HG03280 (cell line): ENCODE data around the gene KRTAP9-4.
"Not testable (repeated sequence)": the region's sequence is repeated elsewhere in the genome, so short reads cannot be mapped to it uniquely, and the experiment has no call there.

Source experiments
- ATAC-seq: cut with Tn5 transposase; IDR thresholded peaks from one replicate; pipeline ENCODE4 v1.9.1; 2021; ENCODE audit warnings: mild to moderate bottlenecking, moderate library complexity; ENCODE audit not compliant: unreplicated experiment

The KRTAP9-4 gene

DNA sequence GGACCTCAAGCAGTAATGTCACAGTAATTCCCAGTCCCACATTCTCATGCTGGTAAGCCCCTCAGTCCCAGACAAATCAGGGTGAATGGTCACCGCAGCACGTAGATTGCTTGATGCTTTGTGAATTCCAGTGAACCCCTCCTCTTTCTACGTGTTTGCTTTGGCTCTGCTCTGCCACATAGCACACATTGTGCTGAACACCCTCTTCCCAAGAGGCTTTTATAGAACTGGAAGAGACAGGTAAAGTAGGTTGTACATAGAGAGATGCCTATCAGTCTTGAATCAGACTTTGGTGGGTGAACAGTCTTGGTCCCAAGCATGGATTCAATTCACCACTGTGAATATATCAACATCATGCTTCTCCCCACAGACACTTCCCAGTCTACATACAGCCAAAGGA lies 15.1 kb downstream of the KRTAP9-4 start:
- ATAC-seq: no peak

DNA sequence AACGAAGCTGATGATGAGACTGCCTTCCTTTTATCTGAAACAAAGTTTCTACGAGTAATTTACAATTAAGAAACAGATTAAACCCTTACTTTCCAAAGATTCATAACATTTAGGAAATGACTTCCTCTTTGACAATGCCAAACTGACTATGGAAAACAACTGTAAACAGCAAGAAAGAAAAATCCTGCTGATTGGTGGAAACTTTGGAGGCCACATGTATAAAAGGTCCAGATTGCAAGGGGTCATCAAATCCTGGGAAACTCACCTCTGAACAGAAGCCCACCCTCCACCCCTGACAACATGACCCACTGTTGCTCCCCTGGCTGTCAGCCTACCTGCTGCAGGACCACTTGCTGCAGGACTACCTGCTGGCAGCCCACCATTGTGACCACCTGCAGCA lies 15.6 kb downstream of the KRTAP9-4 start, which contains the start of gene KRTAP9-6:
Gene KRTAP9-6, plus strand, starts transcription at position 301 of the 400 bp plus-strand sequence. Its CDS starts 0 bp downstream, at position 301.
- no peak for ATAC-seq

- no peak for ATAC-seq
Measured at GRCh38 chr17:41267711-41268110, 18.2 kb downstream of the KRTAP9-4 start.

GRCh38 chr17:41271323-41271722 lies 21.8 kb downstream of the KRTAP9-4 start:
- not testable (repeated sequence) for ATAC-seq

DNA sequence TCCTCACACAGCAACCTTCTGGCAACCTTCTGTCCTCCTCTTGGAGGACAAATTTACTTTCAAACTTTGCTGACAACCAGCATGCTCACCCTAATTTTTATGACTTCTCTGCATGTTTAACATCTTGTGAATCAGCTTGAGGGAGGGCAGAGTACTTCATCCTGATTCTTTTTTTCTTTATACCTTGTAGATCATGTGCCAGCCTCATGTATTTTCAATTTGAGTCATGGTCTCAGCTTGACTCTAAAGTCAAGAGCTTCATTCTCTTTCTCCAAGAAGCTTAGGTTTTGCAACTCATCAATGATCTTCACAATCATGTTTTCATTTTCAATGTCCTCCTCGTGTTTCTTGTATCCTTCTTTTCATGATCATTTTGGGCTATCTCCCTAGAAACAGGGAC lies 22.4 kb downstream of the KRTAP9-4 start:
- no peak for ATAC-seq

DNA sequence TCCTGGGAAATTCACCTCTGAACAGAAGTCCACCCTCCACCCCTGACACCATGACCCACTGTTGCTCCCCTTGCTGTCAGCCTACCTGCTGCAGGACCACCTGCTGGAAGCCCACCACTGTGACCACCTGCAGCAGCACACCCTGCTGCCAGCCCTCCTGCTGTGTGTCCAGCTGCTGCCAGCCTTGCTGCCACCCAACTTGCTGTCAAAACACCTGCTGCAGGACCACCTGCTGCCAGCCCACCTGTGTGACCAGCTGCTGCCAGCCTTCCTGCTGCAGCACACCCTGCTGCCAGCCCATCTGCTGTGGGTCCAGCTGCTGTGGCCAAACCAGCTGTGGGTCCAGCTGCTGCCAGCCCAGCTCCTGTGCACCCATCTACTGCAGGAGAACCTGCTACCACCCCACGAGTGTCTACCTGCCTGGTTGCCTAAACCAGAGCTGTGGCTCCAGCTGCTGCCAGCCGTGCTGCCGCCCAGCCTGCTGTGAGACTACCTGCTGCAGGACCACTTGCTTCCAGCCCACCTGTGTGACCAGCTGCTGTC lies 26.2 kb downstream of the KRTAP9-4 start, which contains the start of gene KRTAP9-7:
Gene KRTAP9-7, plus strand, starts transcription at position 51 of the 543 bp plus-strand sequence. Its CDS starts 0 bp downstream, at position 51.
- not testable (repeated sequence) for ATAC-seq

GRCh38 chr17:41278176-41278955 lies 28.9 kb downstream of the KRTAP9-4 start:
- no peak for ATAC-seq

DNA sequence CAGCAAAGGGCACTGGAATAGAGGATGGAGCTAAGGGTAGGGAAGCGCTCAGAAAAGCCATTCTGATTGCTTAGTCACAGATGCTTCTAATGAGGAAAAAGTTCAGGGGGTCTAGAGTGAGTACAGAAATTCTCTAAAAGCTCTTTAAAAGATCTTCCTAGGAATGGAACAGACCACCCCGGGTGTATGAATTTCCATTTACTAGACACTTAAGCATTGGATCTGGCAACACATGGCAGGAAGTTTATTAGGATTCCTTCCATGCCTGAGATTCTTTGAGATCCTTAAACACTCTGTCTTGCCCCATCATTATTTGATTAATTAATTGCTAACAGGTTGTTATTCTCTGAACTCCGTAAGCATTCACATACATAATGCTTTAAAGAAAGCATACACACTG lies 34.6 kb downstream of the KRTAP9-4 start:
- no peak for ATAC-seq

DNA sequence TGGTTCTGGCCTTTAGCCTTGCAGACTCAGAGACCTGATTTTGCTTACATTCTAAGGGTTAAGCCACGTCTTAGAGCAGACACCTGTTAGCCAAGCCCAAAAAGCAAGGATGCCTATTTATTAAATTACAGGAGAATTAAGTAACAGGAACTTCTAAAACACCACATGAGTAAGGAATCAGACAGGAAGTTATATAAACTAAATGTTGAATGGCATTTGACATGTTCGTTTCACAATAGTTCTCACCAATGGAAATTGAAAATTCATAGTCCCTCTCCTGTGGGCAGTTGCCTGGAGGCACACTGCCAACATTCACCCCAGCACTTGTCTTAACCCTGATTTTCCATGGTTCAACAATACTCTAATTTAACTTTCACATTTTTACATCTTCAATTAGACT lies 35.1 kb downstream of the KRTAP9-4 start:
- no peak for ATAC-seq

- no peak for ATAC-seq
Measured at GRCh38 chr17:41287050-41287449, 37.6 kb downstream of the KRTAP9-4 start.

DNA sequence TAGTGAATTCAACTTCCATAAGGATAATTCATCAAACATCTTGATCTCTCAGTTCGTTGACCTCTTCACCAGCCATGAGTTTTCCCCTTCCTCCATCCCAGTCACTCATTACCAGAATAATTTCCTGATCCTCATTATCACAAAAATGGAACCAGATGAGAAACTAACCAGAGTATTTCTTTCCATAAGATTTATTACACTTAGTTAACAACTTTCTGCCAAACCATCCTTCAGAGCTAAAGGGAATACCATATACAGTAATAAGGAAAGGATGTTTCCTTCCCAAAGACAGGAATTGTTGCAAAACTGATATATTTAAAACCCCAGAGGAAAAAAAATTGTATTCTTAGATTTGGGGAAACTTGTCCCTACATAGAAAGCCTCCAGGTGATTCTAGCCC lies 44.5 kb downstream of the KRTAP9-4 start:
- no peak for ATAC-seq

GRCh38 chr17:41296846-41297245 lies 47.4 kb downstream of the KRTAP9-4 start:
- ATAC-seq: no peak

- ATAC-seq: no peak
Measured at GRCh38 chr17:41298458-41299135, 49.1 kb downstream of the KRTAP9-4 start.
